IMR-90 (cell line): ENCODE measurements around the gene ATP2B1. TPM values are rescaled to one million over a fixed set of nuclear protein-coding genes. Genes with fewer than 3 reads are reported as not detected.

Source experiments
- ATAC-seq: fragments of 200-7000 bp; cut with Tn5 transposase; 2 replicates; pipeline ENCODE4 v1.9.1; 2020; ENCODE audit warnings: low read depth, mild to moderate bottlenecking, moderate library complexity
- BruUV-seq: library from RNA; stranded (reverse); fragments of 400-500 nt; replicated peaks from 2 replicates; lab custom pipeline; 2021; lab: Mats Ljungman, UMichigan
- CTCF ChIA-PET: fragments of 300-600 bp; formaldehyde crosslinking; extraction: SDS; loops from one replicate; lab custom pipeline; 2021; ENCODE audit warnings: antibody characterized with exemption; lab: Yijun Ruan, JAX
- POLR2A ChIA-PET: fragments of 300-600 bp; sonication (Branson Sonifier 250); formaldehyde crosslinking; loops from one replicate; lab custom pipeline; 2022; ENCODE audit warnings: antibody characterized with exemption; ENCODE audit not compliant: unreplicated experiment; lab: Charles Lee
- DNase-seq: peaks from one replicate; pipeline ENCODE4 v3.0.0; 2013
- H2AFZ ChIP-seq: replicated peaks from 2 replicates; pipeline ENCODE3; 2013; ENCODE audit warnings: low read length, mild to moderate bottlenecking; ENCODE audit not compliant: poor library complexity
- H2AK5ac ChIP-seq: 2 replicates; pipeline ENCODE4 v1.6.1; 2013; ENCODE audit warnings: low read depth, low read length, inconsistent platforms
- H2AK9ac ChIP-seq: replicated peaks from 2 replicates; pipeline ENCODE3; 2013; ENCODE audit warnings: mild to moderate bottlenecking, low read depth, low read length, moderate library complexity; ENCODE audit not compliant: poor library complexity
- H2BK120ac ChIP-seq: 2 replicates; pipeline ENCODE4 v1.6.1; 2013; ENCODE audit warnings: low read depth, low read length, inconsistent platforms
- H2BK15ac ChIP-seq: 3 replicates; pipeline ENCODE4 v1.6.1; 2013; ENCODE audit warnings: low read depth, low read length, inconsistent platforms
- H2BK20ac ChIP-seq: 2 replicates; pipeline ENCODE4 v1.6.1; 2013; ENCODE audit warnings: low read depth, mild to moderate bottlenecking, inconsistent platforms, low read length, moderate library complexity
- H2BK5ac ChIP-seq: 2 replicates; pipeline ENCODE4 v1.6.1; 2013; ENCODE audit warnings: mild to moderate bottlenecking, low read depth, low read length, inconsistent platforms; ENCODE audit not compliant: poor library complexity, severe bottlenecking
- H3K14ac ChIP-seq: replicated peaks from 2 replicates; pipeline ENCODE4 v1.6.1; 2013; ENCODE audit warnings: low read depth, low read length, inconsistent platforms
- H3K18ac ChIP-seq: 2 replicates; pipeline ENCODE4 v1.6.1; 2013; ENCODE audit warnings: low read depth, low read length, control low read depth
- H3K23ac ChIP-seq: 2 replicates; pipeline ENCODE4 v1.6.1; 2013; ENCODE audit warnings: low read depth, low read length, inconsistent platforms
- H3K27ac ChIP-seq: 2 replicates; pipeline ENCODE4 v1.5.1; 2013; ENCODE audit warnings: mild to moderate bottlenecking, control low read depth, low read length; ENCODE audit not compliant: insufficient read depth
- H3K27me3 ChIP-seq: 2 replicates; pipeline ENCODE4 v1.6.1; 2013; ENCODE audit warnings: low read length; ENCODE audit not compliant: control insufficient read depth, insufficient read depth
- H3K36me3 ChIP-seq: 2 replicates; pipeline ENCODE4 v1.6.1; 2013; ENCODE audit warnings: low read length, mixed read lengths; ENCODE audit not compliant: control insufficient read depth, insufficient read depth
- H3K4ac ChIP-seq: 2 replicates; pipeline ENCODE4 v1.6.1; 2013; ENCODE audit warnings: low read depth, low read length, inconsistent platforms
- H3K4me1 ChIP-seq: 2 replicates; pipeline ENCODE4 v1.6.1; 2013; ENCODE audit warnings: low read length, mixed read lengths; ENCODE audit not compliant: control insufficient read depth, insufficient read depth
- H3K4me2 ChIP-seq: 2 replicates; pipeline ENCODE4 v1.6.1; 2013; ENCODE audit warnings: low read depth, mild to moderate bottlenecking, control low read depth, low read length, moderate library complexity
- H3K4me3 ChIP-seq: 2 replicates; pipeline ENCODE4 v1.5.1; 2013; ENCODE audit warnings: low read depth, mild to moderate bottlenecking, control low read depth, low read length, moderate library complexity; ENCODE audit not compliant: insufficient read depth
- H3K56ac ChIP-seq: 2 replicates; pipeline ENCODE4 v1.6.1; 2013; ENCODE audit warnings: low read length, inconsistent platforms; ENCODE audit not compliant: insufficient read depth; ENCODE audit errors: extremely low read depth
- H3K79me1 ChIP-seq, 2 experiments: 2 replicates each; pipeline ENCODE4 v1.6.1; 2013; ENCODE audit warnings: low read length in 2 of 2, inconsistent platforms in 1 of 2, low read depth in 1 of 2
- H3K9ac ChIP-seq: 2 replicates; pipeline ENCODE4 v1.6.1; 2013; ENCODE audit warnings: low read depth, low read length, control low read depth
- H3K9me1 ChIP-seq: 2 replicates; pipeline ENCODE4 v1.6.1; 2013; ENCODE audit warnings: low read length, inconsistent platforms; ENCODE audit not compliant: insufficient read depth
- H3K9me3 ChIP-seq: 2 replicates; pipeline ENCODE4 v1.6.1; 2013; ENCODE audit warnings: low read length; ENCODE audit not compliant: control insufficient read depth, insufficient read depth
- H4K20me1 ChIP-seq: 2 replicates; pipeline ENCODE4 v1.6.1; 2013; ENCODE audit warnings: low read length, inconsistent platforms; ENCODE audit not compliant: insufficient read depth
- H4K5ac ChIP-seq: 2 replicates; pipeline ENCODE4 v1.6.1; 2013; ENCODE audit warnings: mild to moderate bottlenecking, low read depth, low read length, control low read depth
- H4K8ac ChIP-seq, 2 experiments: 2 replicates each; pipeline ENCODE4 v1.6.1; 2013; ENCODE audit warnings: low read depth in 2 of 2, low read length in 2 of 2, control low read depth in 1 of 2, inconsistent platforms in 1 of 2
- H4K91ac ChIP-seq: 2 replicates; pipeline ENCODE4 v1.6.1; 2013; ENCODE audit warnings: low read depth, low read length, inconsistent platforms; ENCODE audit not compliant: insufficient read depth
- BHLHE40 ChIP-seq: fragments of 150-350 bp; IDR thresholded peaks from 2 replicates; pipeline ENCODE4 v1.6.1; 2016; ENCODE audit warnings: mild to moderate bottlenecking, low read depth, low read length
- CEBPB ChIP-seq: IDR thresholded peaks from 2 replicates; pipeline ENCODE4 v1.6.1; 2012; ENCODE audit warnings: low read depth, low read length, improper control_type of control experiment
- CHD1 ChIP-seq: IDR thresholded peaks from 2 replicates; pipeline ENCODE4 v1.6.1; 2012; ENCODE audit warnings: low read depth, low read length, improper control_type of control experiment
- CTCF ChIP-seq: conservative IDR thresholded peaks from 2 replicates; pipeline ENCODE4 v1.5.1; 2012; ENCODE audit warnings: mild to moderate bottlenecking, low read depth, low read length, improper control_type of control experiment
- ELK1 ChIP-seq: fragments of 150-350 bp; IDR thresholded peaks from 2 replicates; pipeline ENCODE4 v1.6.1; 2016; ENCODE audit warnings: low read depth, mild to moderate bottlenecking, low read length, moderate library complexity, borderline replicate concordance
- FOS ChIP-seq: fragments of 150-350 bp; IDR thresholded peaks from 2 replicates; pipeline ENCODE4 v1.6.1; 2016; ENCODE audit warnings: low read depth, low read length
- MAFK ChIP-seq: IDR thresholded peaks from 2 replicates; pipeline ENCODE4 v1.6.1; 2012; ENCODE audit warnings: low read depth, low read length, improper control_type of control experiment
- MAZ ChIP-seq: IDR thresholded peaks from 2 replicates; pipeline ENCODE4 v1.6.1; 2012; ENCODE audit warnings: low read depth, mild to moderate bottlenecking, low read length, improper control_type of control experiment, moderate library complexity, borderline replicate concordance
- MXI1 ChIP-seq: IDR thresholded peaks from 2 replicates; pipeline ENCODE4 v1.6.1; 2012; ENCODE audit warnings: low read depth, mild to moderate bottlenecking, low read length, moderate library complexity, borderline replicate concordance
- NFE2L2 ChIP-seq: fragments of 150-350 bp; IDR thresholded peaks from 2 replicates; pipeline ENCODE4 v1.6.1; 2016; ENCODE audit warnings: low read depth, mild to moderate bottlenecking, low read length
- POLR2A ChIP-seq: IDR thresholded peaks from 2 replicates; pipeline ENCODE4 v1.6.1; 2012; ENCODE audit warnings: mild to moderate bottlenecking, low read depth, low read length
- RAD21 ChIP-seq: IDR thresholded peaks from 2 replicates; pipeline ENCODE4 v1.6.1; 2012; ENCODE audit warnings: low read length, improper control_type of control experiment
- RCOR1 ChIP-seq: IDR thresholded peaks from 2 replicates; pipeline ENCODE4 v1.6.1; 2012; ENCODE audit warnings: mild to moderate bottlenecking, low read length, improper control_type of control experiment; ENCODE audit not compliant: insufficient replicate concordance
- SMC3 ChIP-seq: fragments of 150-350 bp; IDR thresholded peaks from 2 replicates; pipeline ENCODE4 v1.6.1; 2016; ENCODE audit warnings: low read depth, mild to moderate bottlenecking, antibody characterized with exemption, low read length, moderate library complexity
- USF2 ChIP-seq: fragments of 150-350 bp; IDR thresholded peaks from 2 replicates; pipeline ENCODE4 v1.6.1; 2017; ENCODE audit warnings: mild to moderate bottlenecking, antibody characterized with exemption, low read length, low read depth
- WGBS, 2 experiments: methylation state at CpG; one replicate each; pipeline versions ENCODE4 v1.1.5 to v1.1.7; 2013; ENCODE audit warnings: missing lambda C conversion rate in 2 of 2; ENCODE audit not compliant: insufficient read length in 1 of 2; ENCODE audit errors: extremely low coverage in 2 of 2; 5-methylcytosine and 5-hydroxymethylcytosine counted together
- dilution Hi-C: fragments of 300-500 bp; cut with HindIII; formaldehyde crosslinking; loops from one replicate; pipeline ENCODE4 v1.14.3; 2018; ENCODE audit warnings: low sequenced_read_pairs; ENCODE audit not compliant: unreplicated experiment
- in situ Hi-C: fragments of 300-500 bp; cut with MboI; formaldehyde crosslinking; loops from 3 replicates; pipeline ENCODE4 v1.14.3; 2019; ENCODE audit warnings: low sequenced_read_pairs, inconsistent platforms, mixed read lengths
- intact Hi-C: fragments of 100-400 bp; cut with micrococcal nuclease; formaldehyde crosslinking; loops from 2 replicates; pipeline ENCODE4 v1.10.0; 2022
- polyA plus RNA-seq, 3 experiments: library from polyadenylated mRNA; depleted of rRNA; stranded (reverse); fragments of >200 nt; gene quantifications; 2 replicates each; pipeline ENCODE4 v1.2.3, GENCODE V29; 2012; ENCODE audit warnings: low replicate concordance in 1 of 3
- total RNA-seq: library from RNA; depleted of rRNA; stranded (reverse); fragments of >200 nt; gene quantifications from 2 replicates; pipeline ENCODE4 v1.2.3, GENCODE V29; 2012

Gene ATP2B1
- total and polyA plus RNA-seq, 2 of the 4 experiments (the other 2 are of a cell fraction) = 9.9 to 32.6 TPM

- Histone ChIP-seq H3K79me1 (no peaks in the 10 kb centered on the region), H2BK5ac (no peak overlapping the region), H2AK9ac (no peak overlapping the region), H4K20me1 (no peaks in the 10 kb centered on the region), H2BK20ac (no peak overlapping the region), H2BK120ac (no peak overlapping the region), H2AK5ac (no peak overlapping the region), H3K9me3 (no peaks in the 10 kb centered on the region), H3K4ac (no peak overlapping the region), H3K4me1 (no peaks in the 10 kb centered on the region), H3K14ac (no peak overlapping the region), H3K27me3 (no peaks in the 10 kb centered on the region), H4K91ac (no peak overlapping the region), H3K18ac (no peak overlapping the region), H4K5ac (no peak overlapping the region), H3K9me1 (no peaks in the 10 kb centered on the region), H3K56ac (no peak overlapping the region), H2AFZ (no peak overlapping the region), H3K9ac (no peak overlapping the region), H3K36me3 (no peaks in the 10 kb centered on the region), H3K4me3 (no peak overlapping the region), H4K8ac (no peak overlapping the region), H3K27ac (no peak overlapping the region), H3K23ac (no peak overlapping the region), H3K4me2 (no peak overlapping the region), H2BK15ac (no peak overlapping the region)
- no peak for TF ChIP-seq MXI1
- no peak for TF ChIP-seq RAD21
- TF ChIP-seq POLR2A = no peak
- no peak for TF ChIP-seq FOS
- no peak for TF ChIP-seq CEBPB
- TF ChIP-seq USF2 = no peak
- TF ChIP-seq MAFK = no peak
- TF ChIP-seq SMC3 = no peak
- no peak for TF ChIP-seq RCOR1
- TF ChIP-seq BHLHE40 = no peak
- no peak for TF ChIP-seq ELK1
- no peak for TF ChIP-seq CTCF
- TF ChIP-seq CHD1 = no peak
- TF ChIP-seq NFE2L2 = no peak
- no peak for TF ChIP-seq MAZ
- ATAC-seq = no peak
- CTCF ChIA-PET = no interaction called here
- POLR2A ChIA-PET = no interaction called here
- BruUV-seq = no TSS peak
- dilution Hi-C loops (no loop called here), intact Hi-C loops (no loop called here), in situ Hi-C loops (no loop called here)
- no peak for DNase-seq
- no CpG with 5 or more reads among the region's 2 CpGs for WGBS, 2 experiments
Observed at GRCh38 chr12:89745286-89745685, 36.6 kb upstream of the ATP2B1 start.
